K562 (cell line): ENCODE results near the gene RAE1. TPM values are rescaled to one million over a fixed set of nuclear protein-coding genes. Genes with fewer than 3 reads are reported as not detected.

Source experiments
- ATAC-seq: fragments of 200-7000 bp; cut with Tn5 transposase; 3 replicates; pipeline ENCODE4 v1.9.1; 2020; ENCODE audit warnings: moderate library complexity
- BruUV-seq: library from RNA; stranded (reverse); fragments of 400-500 nt; replicated peaks from 2 replicates; lab custom pipeline; 2021; lab: Mats Ljungman, UMichigan
- CTCF ChIA-PET: fragments of 300-600 bp; formaldehyde crosslinking; extraction: SDS; loops from one replicate; lab custom pipeline; 2021; ENCODE audit warnings: low intra/inter-chr PET ratio; lab: Yijun Ruan, JAX
- POLR2A ChIA-PET: fragments of 300-600, 350-650 bp; sonication (Branson Sonifier 250); formaldehyde crosslinking; extraction: SDS; loops from one replicate; lab custom pipeline; 2021; ENCODE audit warnings: antibody characterized with exemption, inconsistent platforms; lab: Yijun Ruan, JAX
- DNase-seq, 4 experiments: peaks; one replicate each; pipeline versions ENCODE4 v3.0.0 to v3.0.0-alpha.2; 2011 to 2018; ENCODE audit warnings: low spot score in 3 of 4, mixed read lengths in 3 of 4; ENCODE audit errors: extremely low read depth in 1 of 4
- FAIRE-seq: peaks from 2 replicates; lab custom pipeline; 2011; peaks lifted over from hg19 to GRCh38; lab: Jason Lieb, UNC
- H2AFZ ChIP-seq: 2 replicates; pipeline ENCODE4 v1.6.0; 2011; ENCODE audit warnings: low read depth, low read length, control low read depth, inconsistent platforms
- H3K27ac ChIP-seq: fragments of 200-600 bp; 3 replicates; pipeline ENCODE4 v1.8.0; 2011; ENCODE audit warnings: low read depth, mild to moderate bottlenecking, control low read depth, inconsistent platforms, low read length, moderate library complexity, mixed read lengths; ENCODE audit errors: extremely low read depth
- H3K27me3 ChIP-seq, 2 experiments: fragments of 300-600 bp in 1 of 2; 2 replicates in 1 of 2; 3 replicates in 1 of 2; pipeline versions ENCODE4 v1.6.0 to v1.8.0; 2011; ENCODE audit warnings: inconsistent platforms in 2 of 2, low read length in 2 of 2, mild to moderate bottlenecking in 1 of 2, mixed read lengths in 1 of 2, moderate library complexity in 1 of 2; ENCODE audit not compliant: control insufficient read depth in 2 of 2, insufficient read depth in 2 of 2
- H3K36me3 ChIP-seq: fragments of 300-600 bp; 3 replicates; pipeline ENCODE4 v1.8.0; 2011; ENCODE audit warnings: mild to moderate bottlenecking, low read length, inconsistent platforms; ENCODE audit not compliant: control insufficient read depth, insufficient read depth
- H3K4me1 ChIP-seq, 2 experiments: fragments of 200-600 bp in 1 of 2; replicated peaks in 1 of 2; 2 replicates in 1 of 2; 3 replicates in 1 of 2; pipeline versions ENCODE4 v1.5.1 to v1.8.0; 2011; ENCODE audit warnings: inconsistent platforms in 2 of 2, low read length in 2 of 2, mild to moderate bottlenecking in 1 of 2, mixed read lengths in 1 of 2, moderate library complexity in 1 of 2; ENCODE audit not compliant: control insufficient read depth in 2 of 2, insufficient read depth in 2 of 2
- H3K4me2 ChIP-seq: 2 replicates; pipeline ENCODE4 v1.6.1; 2011; ENCODE audit warnings: low read length, control low read depth, inconsistent platforms, mixed read lengths; ENCODE audit not compliant: insufficient read depth
- H3K4me3 ChIP-seq: fragments of 200-600 bp; sonication (generic), shearing (Covaris generic); 2 replicates; pipeline ENCODE4 v1.5.1; 2016; ENCODE audit warnings: control low read depth, inconsistent platforms
- H3K79me2 ChIP-seq: fragments of 200-600 bp; 3 replicates; pipeline ENCODE4 v1.8.0; 2011; ENCODE audit warnings: low read length, inconsistent platforms; ENCODE audit not compliant: control insufficient read depth, insufficient read depth
- H3K9ac ChIP-seq, 2 experiments: 2 replicates each; pipeline versions ENCODE4 v1.6.0 to v1.6.1; 2011; ENCODE audit warnings: low read depth in 2 of 2, low read length in 2 of 2, control low read depth in 1 of 2, inconsistent platforms in 1 of 2, mild to moderate bottlenecking in 1 of 2, mixed read lengths in 1 of 2; ENCODE audit not compliant: insufficient read depth in 1 of 2
- H3K9me1 ChIP-seq: one replicate; pipeline ENCODE4 v1.6.0; 2011; ENCODE audit warnings: inconsistent platforms, mild to moderate bottlenecking, low read length, moderate library complexity; ENCODE audit not compliant: control insufficient read depth, insufficient read depth
- H3K9me3 ChIP-seq: replicated peaks from 2 replicates; pipeline ENCODE4 v1.5.1; 2011; ENCODE audit warnings: low read depth, low read length, inconsistent platforms; ENCODE audit not compliant: control insufficient read depth, insufficient read depth
- H4K20me1 ChIP-seq: replicated peaks from 2 replicates; pipeline ENCODE4 v1.6.1; 2011; ENCODE audit warnings: low read length, inconsistent platforms, mixed read lengths; ENCODE audit not compliant: control insufficient read depth, insufficient read depth
- ADNP ChIP-seq: fragments of 200-800 bp; sonication (Bioruptor generic); IDR thresholded peaks from 2 replicates; pipeline ENCODE4 v1.6.1; 2016; ENCODE audit warnings: missing genetic modification characterization, missing compliant biosample characterization
- ARID1B ChIP-seq: fragments of 450-650 bp; IDR thresholded peaks from 2 replicates; pipeline ENCODE4 v1.6.1; 2016; ENCODE audit warnings: antibody characterized with exemption, mild to moderate bottlenecking, inconsistent platforms
- BHLHE40 ChIP-seq: IDR thresholded peaks from 2 replicates; pipeline ENCODE4 v1.6.1; 2011; ENCODE audit warnings: low read length, improper control_type of control experiment
- BMI1 ChIP-seq: fragments of 150-350 bp; IDR thresholded peaks from 2 replicates; pipeline ENCODE4 v1.6.1; 2014; ENCODE audit warnings: low read length
- BRD9 ChIP-seq: fragments of 450-650 bp; IDR thresholded peaks from 2 replicates; pipeline ENCODE4 v1.6.1; 2018; ENCODE audit warnings: low read depth; ENCODE audit not compliant: partially characterized antibody
- CBFA2T3 ChIP-seq: fragments of 450-650 bp; IDR thresholded peaks from 2 replicates; pipeline ENCODE4 v1.6.1; 2017
- CSDE1 ChIP-seq, 2 experiments: fragments of 450-650 bp; IDR thresholded peaks; 2 replicates each; pipeline ENCODE4 v1.6.1; 2016; ENCODE audit warnings: mild to moderate bottlenecking in 1 of 2
- KLF10 ChIP-seq: fragments of 250-450 bp; sonication (Bioruptor Pico); IDR thresholded peaks from 2 replicates; pipeline ENCODE4 v1.6.1; 2021; ENCODE audit warnings: matching md5 sums
- NRF1 ChIP-seq, 2 experiments: fragments of 450-650 bp; IDR thresholded peaks in 1 of 2; conservative IDR thresholded peaks in 1 of 2; 2 replicates each; pipeline ENCODE4 v1.6.1; 2014; ENCODE audit warnings: mild to moderate bottlenecking in 2 of 2
- POU5F1 ChIP-seq: fragments of 150-350 bp; IDR thresholded peaks from 2 replicates; pipeline ENCODE4 v1.6.1; 2014; ENCODE audit warnings: borderline replicate concordance, low read length, low read depth, mild to moderate bottlenecking; ENCODE audit not compliant: partially characterized antibody
- PTTG1 ChIP-seq: fragments of 450-650 bp; IDR thresholded peaks from 2 replicates; pipeline ENCODE4 v1.6.1; 2016; ENCODE audit warnings: low read depth, mild to moderate bottlenecking, missing genetic modification characterization, missing compliant biosample characterization
- RBM34 ChIP-seq: fragments of 200-400 bp; formaldehyde crosslinking; IDR thresholded peaks from 2 replicates; pipeline ENCODE4 v1.6.1; 2018; ENCODE audit warnings: low read length, borderline replicate concordance; ENCODE audit not compliant: insufficient read depth
- SAFB ChIP-seq: fragments of 200-400 bp; formaldehyde crosslinking; IDR thresholded peaks from 2 replicates; pipeline ENCODE4 v1.6.1; 2017; ENCODE audit warnings: low read depth, low read length, borderline replicate concordance
- TAF7 ChIP-seq: fragments of 450-650 bp; IDR thresholded peaks from 2 replicates; pipeline ENCODE4 v1.6.1; 2016; ENCODE audit warnings: missing genetic modification characterization, missing compliant biosample characterization
- WGBS: fragments of 100-300 bp; shearing (Covaris generic); methylation state at CpG from one replicate; pipeline ENCODE4 v1.1.6; 2016; ENCODE audit warnings: low coverage, mixed read lengths; ENCODE audit not compliant: insufficient coverage; ENCODE audit errors: missing lambda C conversion rate; 5-methylcytosine and 5-hydroxymethylcytosine counted together
- in situ Hi-C: fragments of 300-500 bp; cut with MboI; formaldehyde crosslinking; loops from 4 replicates; pipeline ENCODE4 v1.15.0; 2018; ENCODE audit warnings: inconsistent platforms, mixed read lengths
- intact Hi-C: fragments of 100-400 bp; cut with micrococcal nuclease; formaldehyde crosslinking; loops from 2 replicates; pipeline ENCODE4 v1.14.2; 2022
- polyA plus RNA-seq, 8 experiments: library from polyadenylated mRNA; depleted of rRNA in 4 of 8; stranded (reverse) in 5 of 8; unstranded in 3 of 8; fragments of >200 nt; fragmentation: Nextera tagmentation in 2 of 8; fragmentation: Illumina TruSeq in 1 of 8; extraction: Ambion mirVana in 2 of 8; extraction: Trizol in 1 of 8; gene quantifications; 2 replicates each; pipeline versions ENCODE4 v1.2.1 to v1.2.3, GENCODE V29; 2011 to 2014; ENCODE audit warnings: inconsistent platforms in 1 of 8, missing spikeins in 1 of 8
- total RNA-seq, 7 experiments: library from RNA; depleted of rRNA in 6 of 7; stranded (reverse); fragments of >200 nt in 6 of 7; fragmentation: Illumina TruSeq in 2 of 7; extraction: Trizol in 2 of 7; gene quantifications; 2 replicates each; pipeline versions ENCODE4 v1.2.1 to v1.2.3, GENCODE V29; 2011 to 2021; ENCODE audit warnings: low replicate concordance in 1 of 7
- TF ChIP-seq, protein P1 (sequence below): fragments of 250-450 bp; sonication (Bioruptor Pico); IDR thresholded peaks from 2 replicates; pipeline ENCODE4 v1.8.0; 2022; ENCODE audit warnings: moderate library complexity, mild to moderate bottlenecking, inconsistent platforms
- TF ChIP-seq, protein P2 (sequence below): fragments of 450-650 bp; IDR thresholded peaks from 2 replicates; pipeline ENCODE4 v1.6.1; 2016; ENCODE audit warnings: borderline replicate concordance

RAE1 gene
- total and polyA plus RNA-seq, 9 of the 15 experiments (the other 6 are each of a cell fraction or from before 2014, with no cell fraction given), result 33.7 to 248 (median 77.7) TPM

DNA sequence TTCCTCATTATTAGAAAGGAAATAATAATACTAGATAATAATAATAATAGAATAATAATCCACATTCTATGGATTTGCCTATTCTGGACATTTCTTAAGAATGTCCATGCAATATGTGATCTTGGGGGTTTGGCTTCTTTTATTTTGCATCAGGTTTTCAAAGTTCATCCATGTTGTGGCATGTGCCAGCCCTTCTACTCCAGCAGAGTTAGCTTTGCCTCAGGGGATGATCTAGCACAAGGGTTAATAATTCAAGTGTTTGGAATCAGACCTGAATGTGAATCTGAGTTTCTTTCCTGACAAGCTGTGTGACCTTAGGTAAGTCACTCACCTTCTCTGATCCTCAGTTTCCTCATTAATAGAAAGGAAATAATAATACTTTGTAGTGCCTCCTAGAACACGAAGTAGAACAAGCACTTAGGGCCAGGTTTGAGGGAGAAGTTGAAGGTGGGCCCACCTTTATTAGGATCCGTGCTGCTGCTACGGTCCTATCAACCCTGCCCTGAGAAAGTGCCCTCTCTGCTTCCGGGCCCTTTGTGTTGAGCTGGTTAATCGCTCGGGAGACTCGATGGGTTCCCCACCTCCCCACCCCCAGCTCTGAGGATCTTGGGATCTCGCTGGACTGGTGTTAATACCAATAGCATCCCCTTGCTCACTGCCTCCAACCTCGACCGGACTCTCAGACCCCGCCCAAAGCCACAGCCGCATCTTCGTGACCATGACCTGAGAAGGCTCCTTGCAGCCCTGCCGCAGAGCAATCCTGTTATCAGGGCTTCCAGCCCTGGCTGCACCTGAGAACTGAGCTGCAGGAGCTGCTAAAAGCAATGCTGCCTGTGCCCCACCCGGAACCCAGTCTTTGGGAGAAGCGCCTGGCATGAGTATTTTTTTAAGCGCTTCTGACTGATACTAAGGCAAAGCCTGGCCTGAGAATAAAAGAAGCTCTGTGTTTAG lies 67.0 kb downstream of the RAE1 start:
- in situ Hi-C loops, result no loop called here
- Histone ChIP-seq H3K27ac (no peak overlapping the region), H3K4me2 (0 out of 2 replicates have a peak overlapping the region, but pooled peaks have one; percentile 12), H3K9ac (peak overlapping the region in 1 of 2 experiments; percentile 45; a peak in 1 of 4 replicates), H3K9me1 (no peaks in the 10 kb centered on the region), H3K27me3 (no peaks in the 10 kb centered on the region), H3K79me2 (no peaks in the 10 kb centered on the region), H3K4me3 (no peak overlapping the region), H2AFZ (no peak overlapping the region), H3K9me3 (no peaks in the 10 kb centered on the region), H3K36me3 (no peaks in the 10 kb centered on the region), H4K20me1 (no peaks in the 10 kb centered on the region), H3K4me1 (peaks cover 50 to 53% of the 10 kb centered on the region in 2 experiments)
- peak; percentile 71 to 87 (median 76) for DNase-seq
- BruUV-seq, result no TSS peak
- FAIRE-seq, result peak; percentile 77
- WGBS, result 4% methylated on average over 17 of the region's 17 CpGs
- intact Hi-C loops, result no loop called here
- peak; percentile 73 for ATAC-seq
- POLR2A ChIA-PET, result interaction anchor here (0.6 to 2.1 kb wide), 12 partner anchors 9 to 40 kb away, joined by 3 to 13 read pairs (median 4); no protein-coding TSS in a partner anchor
- CTCF ChIA-PET, result no interaction called here
- TF ChIP-seq RBM34, result no peak
- no peak for TF ChIP-seq POU5F1
- TF ChIP-seq, protein P1, sequence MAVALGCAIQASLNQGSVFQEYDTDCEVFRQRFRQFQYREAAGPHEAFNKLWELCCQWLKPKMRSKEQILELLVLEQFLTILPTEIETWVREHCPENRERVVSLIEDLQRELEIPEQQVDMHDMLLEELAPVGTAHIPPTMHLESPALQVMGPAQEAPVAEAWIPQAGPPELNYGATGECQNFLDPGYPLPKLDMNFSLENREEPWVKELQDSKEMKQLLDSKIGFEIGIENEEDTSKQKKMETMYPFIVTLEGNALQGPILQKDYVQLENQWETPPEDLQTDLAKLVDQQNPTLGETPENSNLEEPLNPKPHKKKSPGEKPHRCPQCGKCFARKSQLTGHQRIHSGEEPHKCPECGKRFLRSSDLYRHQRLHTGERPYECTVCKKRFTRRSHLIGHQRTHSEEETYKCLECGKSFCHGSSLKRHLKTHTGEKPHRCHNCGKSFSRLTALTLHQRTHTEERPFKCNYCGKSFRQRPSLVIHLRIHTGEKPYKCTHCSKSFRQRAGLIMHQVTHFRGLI (CRISPR knock-in tag), result no peak
- no peak for TF ChIP-seq SAFB
- no peak for TF ChIP-seq BMI1
- TF ChIP-seq NRF1 (conservative IDR thresholded peaks at IDR 0.05 in 1 of 2, IDR thresholded peaks at IDR 0.05 in 1 of 2), result 0 out of 4 replicates have a peak, but pooled peaks of 1 of the 2 experiments have one; percentile 12
- no peak for TF ChIP-seq PTTG1 (tag)
- peak; percentile 55; the same call in 1 of the 2 replicates for TF ChIP-seq BHLHE40
- TF ChIP-seq CSDE1 (IDR thresholded peaks at IDR 0.05), result no peak
- TF ChIP-seq ARID1B, result peak; percentile 76
- TF ChIP-seq, protein P2, sequence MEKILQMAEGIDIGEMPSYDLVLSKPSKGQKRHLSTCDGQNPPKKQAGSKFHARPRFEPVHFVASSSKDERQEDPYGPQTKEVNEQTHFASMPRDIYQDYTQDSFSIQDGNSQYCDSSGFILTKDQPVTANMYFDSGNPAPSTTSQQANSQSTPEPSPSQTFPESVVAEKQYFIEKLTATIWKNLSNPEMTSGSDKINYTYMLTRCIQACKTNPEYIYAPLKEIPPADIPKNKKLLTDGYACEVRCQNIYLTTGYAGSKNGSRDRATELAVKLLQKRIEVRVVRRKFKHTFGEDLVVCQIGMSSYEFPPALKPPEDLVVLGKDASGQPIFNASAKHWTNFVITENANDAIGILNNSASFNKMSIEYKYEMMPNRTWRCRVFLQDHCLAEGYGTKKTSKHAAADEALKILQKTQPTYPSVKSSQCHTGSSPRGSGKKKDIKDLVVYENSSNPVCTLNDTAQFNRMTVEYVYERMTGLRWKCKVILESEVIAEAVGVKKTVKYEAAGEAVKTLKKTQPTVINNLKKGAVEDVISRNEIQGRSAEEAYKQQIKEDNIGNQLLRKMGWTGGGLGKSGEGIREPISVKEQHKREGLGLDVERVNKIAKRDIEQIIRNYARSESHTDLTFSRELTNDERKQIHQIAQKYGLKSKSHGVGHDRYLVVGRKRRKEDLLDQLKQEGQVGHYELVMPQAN, result no peak
- peak; percentile 98 for TF ChIP-seq BRD9
- no peak for TF ChIP-seq TAF7 (tag)
- no peak for TF ChIP-seq KLF10
- peak; percentile 85 for TF ChIP-seq CBFA2T3
- TF ChIP-seq ADNP, result peak; percentile 91
